GM18511 (cell line): Measurements from ENCODE around the gene ACKR3.

Experiments used
- ATAC-seq: cut with Tn5 transposase; IDR thresholded peaks from one replicate; pipeline ENCODE4 v1.9.1; 2021; ENCODE audit warnings: mild to moderate bottlenecking, moderate library complexity; ENCODE audit not compliant: unreplicated experiment

ACKR3 gene

DNA sequence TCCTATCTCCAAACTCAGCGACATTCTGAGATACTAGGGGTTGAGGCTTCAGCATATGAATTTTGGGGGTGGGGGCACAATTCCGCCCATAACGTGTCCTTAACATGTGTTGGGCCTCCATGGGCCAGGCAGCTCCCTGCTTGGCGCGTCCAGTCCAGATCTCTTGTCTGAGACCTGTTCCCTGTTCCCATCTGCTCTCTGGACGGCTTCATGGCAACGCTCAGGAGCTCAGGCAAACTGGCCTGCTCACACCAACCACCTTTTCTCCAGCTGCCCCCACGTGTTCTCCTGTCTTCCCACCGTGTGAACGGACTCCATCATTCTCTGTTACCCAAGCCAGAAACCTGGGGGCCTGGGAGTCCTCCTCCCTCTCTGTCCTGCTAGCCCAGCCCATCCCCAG lies 36.4 kb downstream of the ACKR3 start:
- no peak for ATAC-seq

DNA sequence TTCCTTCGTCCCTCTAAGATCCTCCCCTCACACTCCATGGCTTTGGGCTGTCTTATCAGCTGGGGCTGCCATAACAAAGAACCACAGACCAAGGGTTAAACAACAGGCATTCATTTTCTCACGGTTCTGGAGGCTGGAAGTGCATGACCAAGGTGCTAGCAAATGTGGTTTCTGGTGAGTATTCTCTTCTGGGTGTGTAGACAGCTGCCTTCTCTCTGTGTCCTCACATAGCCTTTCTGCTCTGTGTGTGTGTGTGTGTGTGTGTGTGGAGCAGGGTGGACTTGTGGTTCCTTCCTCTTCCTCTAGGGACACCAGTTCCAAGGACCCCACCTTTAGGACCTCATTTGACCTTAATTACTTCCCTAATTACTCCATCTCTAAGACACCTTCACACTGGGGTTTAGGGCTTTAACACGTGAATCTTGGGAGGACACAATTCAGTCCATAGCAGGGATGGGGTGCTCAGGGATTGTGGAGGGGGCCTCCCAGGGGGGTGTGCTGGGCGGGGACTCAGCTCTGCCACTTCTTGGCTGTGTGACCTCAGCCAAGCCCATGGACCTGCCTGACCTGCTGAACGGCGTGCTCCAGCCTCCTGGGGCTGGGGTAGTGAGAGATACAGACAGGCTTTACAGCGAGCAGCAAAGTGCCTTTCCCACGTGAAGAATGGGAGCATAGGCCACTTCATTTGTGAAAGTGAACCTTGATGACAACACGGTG lies 38.0 kb downstream of the ACKR3 start:
- no peak for ATAC-seq

DNA sequence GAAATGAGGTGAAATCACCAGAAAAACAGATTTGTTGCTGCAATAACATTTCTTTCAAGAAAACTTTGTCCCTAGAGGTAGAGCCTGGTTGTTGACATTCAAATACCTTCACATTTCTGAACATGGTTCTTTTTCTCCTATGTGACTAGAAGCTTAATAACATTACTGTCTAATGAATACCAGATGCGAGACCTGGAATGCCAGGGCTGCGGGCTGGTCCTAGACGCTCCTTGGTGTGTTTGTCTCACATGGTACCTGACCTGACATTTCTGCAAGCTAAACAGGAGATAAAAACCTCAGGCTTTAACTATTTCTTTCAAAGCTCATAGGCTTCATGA lies 38.5 kb downstream of the ACKR3 start:
- no peak for ATAC-seq

DNA sequence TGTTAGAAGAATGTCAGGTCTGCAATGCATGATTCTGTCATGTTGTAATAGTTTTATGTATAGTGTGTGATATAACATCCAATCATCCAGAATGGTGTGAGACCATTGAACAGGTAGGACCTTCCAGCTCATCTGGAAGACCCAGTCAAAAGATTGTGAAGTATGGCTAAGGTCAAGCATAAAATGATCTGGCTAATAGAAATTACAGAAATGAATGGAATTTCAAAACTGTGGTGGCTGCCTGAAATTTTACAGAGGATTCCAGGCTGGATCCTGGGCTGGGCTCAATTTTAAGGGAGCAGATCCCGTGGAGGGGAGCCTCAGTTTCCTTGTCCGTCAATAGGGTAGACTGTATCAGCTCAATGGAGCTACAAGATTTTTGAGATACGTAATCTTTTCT lies 39.1 kb downstream of the ACKR3 start:
- ATAC-seq: no peak

DNA sequence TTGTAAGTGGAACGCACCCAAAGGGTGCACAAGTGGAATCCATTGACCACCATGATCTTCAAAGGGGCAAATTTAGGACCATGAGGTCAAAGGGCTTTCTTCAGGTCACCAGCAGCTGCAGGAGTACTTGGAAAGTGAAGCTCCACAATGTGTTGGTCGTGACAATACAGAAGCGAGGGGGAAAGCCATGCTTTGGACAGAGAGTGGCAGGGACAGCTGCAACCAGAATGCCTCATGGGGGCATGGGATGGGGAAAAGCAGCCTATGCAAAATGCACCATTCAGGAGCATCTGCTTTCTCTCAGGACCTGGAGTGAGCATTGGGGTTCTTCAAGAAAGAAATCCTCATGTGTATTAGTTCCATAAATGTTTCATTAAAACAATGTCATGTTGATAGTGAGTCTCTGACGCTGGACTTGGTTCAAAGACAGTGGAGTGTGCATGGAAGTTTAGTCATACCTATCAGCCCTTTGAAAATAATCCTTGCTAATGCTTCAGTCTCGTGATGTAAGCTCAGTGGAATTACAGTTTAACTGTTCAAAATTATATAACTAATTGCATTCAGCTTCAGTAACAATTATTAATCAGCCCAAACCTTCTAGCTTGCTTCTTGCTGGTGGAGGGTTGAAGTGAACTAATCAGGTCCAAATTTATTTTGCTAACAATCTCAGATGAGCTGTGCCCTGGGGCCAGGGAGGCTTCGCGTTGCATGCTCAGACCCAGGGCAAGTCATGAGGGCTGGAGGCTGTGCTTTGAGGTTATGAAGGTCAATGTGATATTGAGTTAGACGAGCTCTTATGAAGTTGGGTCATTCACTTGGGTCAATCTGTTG lies 41.6 kb downstream of the ACKR3 start:
- ATAC-seq: no peak

DNA sequence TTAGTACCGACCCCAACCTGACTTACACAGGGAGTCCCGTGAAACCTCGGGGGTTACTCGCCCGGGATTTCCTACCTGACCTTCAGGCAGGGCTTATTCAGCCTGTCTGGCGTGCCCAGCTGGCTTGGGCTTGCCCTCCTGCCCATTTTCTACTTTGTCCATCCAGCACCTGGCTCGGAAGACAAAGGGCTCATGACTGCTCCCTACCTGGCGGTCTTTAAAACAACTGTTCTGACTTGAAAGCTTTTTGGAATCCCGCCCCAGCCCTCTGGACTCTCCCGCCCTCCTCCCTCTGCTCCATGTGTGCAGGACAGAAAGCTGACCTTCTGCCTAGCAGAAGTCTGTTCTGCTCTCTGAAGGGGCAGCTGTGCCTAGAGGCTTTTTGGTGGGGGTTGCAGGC lies 43.1 kb downstream of the ACKR3 start:
- ATAC-seq: no peak

DNA sequence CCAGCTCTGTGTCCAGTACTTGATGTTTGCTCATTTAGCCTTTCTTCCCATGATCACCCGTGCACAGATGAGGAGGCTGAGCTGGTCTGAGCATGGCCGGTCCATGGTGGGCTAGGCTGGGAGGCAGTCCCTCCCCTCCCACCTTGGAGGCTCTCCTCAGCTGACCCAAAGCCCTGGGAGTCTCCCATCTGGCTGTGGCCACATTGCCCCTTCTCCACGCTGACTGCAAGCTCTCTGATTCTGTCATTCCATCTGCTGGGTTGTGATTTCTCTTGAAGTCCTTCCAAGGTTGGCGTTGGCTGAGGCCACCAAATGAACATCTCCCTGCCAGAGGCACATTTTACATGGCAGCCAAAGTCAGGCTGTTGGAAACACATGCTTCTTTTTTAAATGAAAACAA lies 44.0 kb downstream of the ACKR3 start:
- ATAC-seq: no peak

DNA sequence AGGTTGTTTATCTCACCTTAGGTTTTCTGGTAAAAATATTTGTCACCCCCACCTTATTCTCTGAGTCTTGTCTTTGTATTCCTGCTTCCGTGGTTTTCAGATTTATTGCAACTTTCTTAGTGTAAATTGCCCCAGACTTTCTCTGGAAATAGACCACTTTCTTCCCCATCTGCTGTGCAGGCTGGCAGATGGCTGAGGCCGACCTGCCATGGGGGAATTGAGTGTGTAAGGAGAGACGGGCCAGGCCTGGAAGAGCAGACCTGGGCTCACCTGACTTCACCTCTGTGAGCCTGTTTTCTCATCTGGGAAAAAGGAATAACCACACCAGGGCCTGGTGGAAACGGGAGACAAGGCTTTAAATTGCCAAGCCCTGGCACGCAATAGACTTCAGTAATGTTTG lies 44.9 kb downstream of the ACKR3 start:
- no peak for ATAC-seq

DNA sequence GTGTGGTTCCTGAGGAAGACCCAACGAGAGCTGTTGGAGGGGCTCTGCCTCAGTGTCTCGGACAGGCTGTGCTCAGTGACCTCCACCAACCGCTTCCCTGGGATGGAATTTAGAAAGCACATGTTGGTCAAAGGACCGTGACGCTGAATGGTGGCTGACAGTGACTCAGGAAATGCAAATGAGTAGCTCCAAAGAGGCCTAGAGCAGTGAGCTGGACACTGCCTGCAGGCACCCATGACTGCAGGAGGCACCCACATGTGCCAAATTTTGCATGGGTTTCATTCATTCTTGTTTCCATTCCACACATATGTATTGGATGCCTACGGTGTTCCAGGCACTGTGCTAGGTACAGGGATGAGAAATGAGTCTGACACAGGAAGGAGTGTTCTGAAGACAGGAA lies 46.4 kb downstream of the ACKR3 start:
- ATAC-seq: no peak

DNA sequence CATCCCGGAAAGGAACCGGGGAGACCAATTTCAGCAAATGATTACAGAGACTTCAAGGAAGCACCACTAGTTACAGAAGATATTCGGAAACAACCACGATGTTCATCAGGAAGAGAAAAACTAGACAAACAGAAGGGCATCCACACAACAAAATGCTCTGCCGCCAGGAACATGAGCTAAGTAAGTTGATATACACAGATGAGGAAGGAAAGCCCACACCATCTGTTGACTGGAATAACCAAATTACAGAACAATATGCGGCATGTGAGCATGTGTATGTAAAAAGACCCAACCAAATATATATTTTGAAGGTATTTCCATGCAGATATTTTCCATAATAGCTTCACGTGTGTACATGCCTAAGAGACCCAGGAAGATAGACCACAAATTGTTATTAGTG lies 47.0 kb downstream of the ACKR3 start:
- no peak for ATAC-seq

DNA sequence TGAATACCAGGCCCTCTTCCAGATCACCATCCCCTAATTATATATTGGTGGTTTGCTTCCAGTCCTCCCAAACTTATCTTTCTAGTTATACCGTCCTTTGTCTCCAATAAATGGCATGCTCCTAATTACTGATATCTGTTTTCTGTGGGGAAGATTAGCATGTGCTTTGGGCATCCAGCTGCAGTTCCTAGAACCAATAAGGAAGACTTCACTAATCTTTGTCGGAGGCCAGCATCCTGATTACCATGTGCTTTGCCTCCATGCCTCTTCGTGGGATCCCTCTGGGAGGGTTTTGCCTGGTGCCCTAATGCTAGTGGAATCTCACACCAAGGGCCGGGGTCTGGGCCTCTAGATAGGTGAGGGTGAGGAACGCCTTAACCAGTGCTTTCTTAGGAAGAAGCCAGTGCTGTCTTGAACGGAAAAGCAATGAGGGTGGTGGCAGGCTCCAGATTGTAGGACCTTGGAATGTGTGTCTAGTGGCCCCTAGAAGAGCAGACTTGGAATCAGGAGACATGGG lies 47.7 kb downstream of the ACKR3 start:
- ATAC-seq: no peak

DNA sequence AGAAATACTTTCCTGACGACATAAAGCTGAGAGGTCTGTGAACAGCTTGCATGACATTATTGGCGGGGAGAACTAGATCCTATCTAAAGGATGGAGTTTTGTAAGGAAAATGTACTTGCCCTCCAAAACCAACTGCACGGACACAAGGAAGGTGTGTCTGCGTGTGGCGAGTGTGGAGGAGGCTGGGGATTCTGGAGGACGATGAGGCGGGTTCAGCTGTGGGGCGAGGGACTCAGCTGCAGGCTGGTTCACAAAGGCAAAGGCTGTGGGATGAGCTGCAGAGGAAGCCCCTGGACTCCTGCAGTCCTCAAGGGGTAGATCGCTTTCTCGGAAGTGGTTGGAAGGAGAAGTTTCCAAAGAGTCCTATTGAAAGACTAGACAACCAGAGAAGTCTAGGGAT lies 48.2 kb downstream of the ACKR3 start:
- no peak for ATAC-seq

DNA sequence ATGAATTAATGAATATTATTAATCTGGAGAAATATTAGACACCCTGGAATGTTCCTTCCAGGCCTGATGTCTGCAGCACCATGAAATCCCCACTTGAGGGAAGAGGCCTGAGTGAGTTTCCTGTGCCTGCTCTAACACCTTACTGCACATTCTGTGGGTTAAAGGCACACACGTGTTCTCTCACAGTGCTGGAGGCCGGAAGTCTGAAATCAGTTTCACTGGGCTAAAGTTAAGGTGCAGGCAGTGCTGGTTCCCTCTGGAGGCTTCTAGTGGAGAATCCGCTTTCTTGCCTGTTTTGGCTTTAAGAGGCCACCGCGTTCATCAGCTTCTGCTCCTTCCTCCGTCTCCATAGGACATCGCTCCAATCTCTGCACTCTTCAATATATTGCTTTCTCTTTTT lies 48.7 kb downstream of the ACKR3 start:
- no peak for ATAC-seq

DNA sequence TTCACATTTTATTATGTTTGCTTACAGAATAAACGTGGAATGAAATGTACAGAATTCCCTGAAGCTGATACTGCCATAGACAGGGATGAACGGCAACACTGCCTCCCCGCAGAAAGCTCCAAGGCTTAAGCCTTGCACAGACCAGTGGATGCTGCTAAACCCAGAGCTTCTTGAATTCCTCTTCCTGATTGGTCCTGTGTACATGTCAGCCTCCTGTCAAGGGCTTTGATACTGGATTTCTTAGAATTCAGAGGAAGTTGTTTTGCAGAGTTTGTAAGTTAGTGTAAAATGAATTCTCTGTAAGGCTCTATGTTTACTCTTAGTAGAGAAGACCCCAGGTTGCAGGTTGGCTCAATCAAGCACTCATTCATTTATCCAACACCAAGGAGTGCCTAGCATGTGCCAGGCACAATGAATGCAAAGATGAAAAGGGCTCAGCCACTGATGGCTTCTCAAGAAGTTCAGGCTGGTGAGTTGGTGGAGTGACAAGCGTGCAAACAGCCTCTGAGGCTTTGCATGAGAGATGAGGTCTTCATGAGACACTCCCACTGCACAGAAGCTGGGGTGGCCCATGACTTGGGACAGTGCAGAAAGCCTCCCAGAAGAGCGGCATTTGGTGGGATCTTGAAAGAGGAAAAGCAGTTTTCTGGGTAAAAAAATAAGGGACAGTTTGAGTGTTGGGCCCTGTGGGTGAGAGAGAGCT lies 50.4 kb downstream of the ACKR3 start:
- no peak for ATAC-seq

DNA sequence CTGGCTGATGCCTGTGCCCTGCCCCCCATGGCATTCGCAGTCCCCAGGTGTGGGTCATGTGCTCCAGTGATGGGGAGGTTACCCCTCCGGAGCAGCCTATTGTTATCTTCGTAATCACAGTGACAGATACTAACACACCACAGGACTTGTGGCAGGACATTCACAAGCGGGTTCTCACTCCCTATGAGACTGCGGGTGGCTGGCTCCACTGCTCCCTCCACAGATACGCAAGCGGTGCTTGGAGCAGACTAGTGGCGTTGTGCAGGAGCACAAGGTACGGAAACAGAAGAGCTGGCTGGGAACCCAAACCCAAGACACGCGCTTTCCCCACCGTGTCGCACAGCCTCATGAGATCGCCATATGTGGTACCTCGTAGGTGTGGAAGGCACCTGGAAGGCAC lies 52.2 kb downstream of the ACKR3 start:
- no peak for ATAC-seq

DNA sequence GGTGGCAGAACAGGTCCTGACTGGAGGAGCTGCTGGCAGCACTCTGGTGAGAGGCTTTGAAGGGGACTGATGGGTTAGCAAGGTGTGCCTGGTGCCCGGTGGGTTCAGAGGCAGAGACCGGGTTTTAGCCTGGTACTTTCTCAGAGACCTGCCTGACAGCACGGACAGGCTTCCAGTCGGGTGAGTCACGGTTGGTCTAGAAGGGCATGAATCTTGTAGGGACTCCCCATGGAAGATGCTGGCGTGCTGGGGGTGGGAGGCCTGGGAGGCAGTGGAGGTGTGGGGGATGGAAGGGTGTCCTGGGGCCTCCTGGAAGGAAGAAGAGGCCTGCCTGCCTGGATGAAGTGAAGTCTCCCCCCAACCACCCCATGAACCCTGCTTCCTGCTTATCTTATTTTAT lies 52.6 kb downstream of the ACKR3 start:
- ATAC-seq: no peak

DNA sequence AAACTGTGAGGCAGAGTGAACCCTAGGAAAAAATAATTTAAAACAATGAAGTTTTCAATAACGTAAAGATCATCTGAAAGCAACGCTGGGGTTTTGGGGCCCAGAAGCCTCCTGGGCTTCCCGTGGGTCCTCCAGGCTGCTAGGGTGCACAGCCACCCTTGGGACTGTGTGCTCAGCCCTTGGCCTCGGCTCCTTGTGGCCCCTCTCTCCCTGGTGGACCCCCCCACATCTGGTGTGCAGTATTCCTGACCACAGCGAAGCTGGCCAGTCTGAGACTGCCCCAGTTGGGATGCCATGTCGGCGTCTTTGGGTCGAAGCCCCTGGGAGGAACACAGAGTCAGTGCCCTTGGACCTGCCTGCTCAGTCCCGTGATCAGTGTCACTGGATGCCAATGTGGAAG lies 53.0 kb downstream of the ACKR3 start:
- no peak for ATAC-seq

DNA sequence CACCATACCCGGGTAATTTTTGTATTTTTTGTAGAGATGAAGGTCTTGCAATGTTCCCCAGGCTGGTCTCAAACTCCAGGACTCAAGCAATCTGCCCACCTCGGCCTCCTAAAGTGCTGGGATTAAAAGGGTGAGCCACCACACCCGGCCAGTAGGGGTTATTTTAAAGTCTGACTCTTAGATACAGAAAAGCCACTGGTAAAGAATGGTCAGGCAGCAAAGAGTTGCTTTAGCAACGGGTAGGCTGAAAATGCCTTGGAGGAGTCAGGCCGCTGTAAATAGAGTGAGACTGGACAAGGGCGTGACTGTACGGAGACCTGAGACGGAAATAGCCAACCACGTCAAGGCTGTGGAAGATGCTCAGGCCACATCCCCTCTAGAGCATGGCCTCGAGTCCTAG lies 54.2 kb downstream of the ACKR3 start:
- no peak for ATAC-seq

DNA sequence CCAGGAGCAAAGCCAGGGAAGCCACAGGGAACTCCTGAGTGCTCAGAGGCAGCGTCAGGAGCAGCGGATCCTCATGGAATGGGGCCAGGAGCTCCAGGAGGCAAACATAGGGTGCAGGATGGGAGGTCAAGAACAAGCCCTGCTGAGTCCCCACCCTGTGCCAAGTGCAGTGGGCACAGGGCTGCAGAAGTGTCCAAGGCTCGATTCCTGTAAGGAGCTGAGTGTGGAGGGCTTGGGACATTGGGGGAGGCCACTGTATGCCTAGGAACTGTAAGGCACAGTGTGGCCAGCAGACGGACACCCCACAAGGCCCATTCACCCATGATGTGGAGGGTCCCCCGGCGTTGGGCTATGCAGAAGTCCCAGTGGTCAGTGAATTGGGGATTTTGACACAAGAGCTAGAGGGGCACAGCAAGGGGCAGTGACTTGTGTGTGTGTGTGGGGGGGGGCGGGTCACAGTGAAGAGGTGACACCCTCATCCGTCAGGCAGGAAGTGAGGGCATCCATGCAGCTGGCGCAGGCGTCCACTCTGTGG lies 55.6 kb downstream of the ACKR3 start:
- ATAC-seq: no peak

DNA sequence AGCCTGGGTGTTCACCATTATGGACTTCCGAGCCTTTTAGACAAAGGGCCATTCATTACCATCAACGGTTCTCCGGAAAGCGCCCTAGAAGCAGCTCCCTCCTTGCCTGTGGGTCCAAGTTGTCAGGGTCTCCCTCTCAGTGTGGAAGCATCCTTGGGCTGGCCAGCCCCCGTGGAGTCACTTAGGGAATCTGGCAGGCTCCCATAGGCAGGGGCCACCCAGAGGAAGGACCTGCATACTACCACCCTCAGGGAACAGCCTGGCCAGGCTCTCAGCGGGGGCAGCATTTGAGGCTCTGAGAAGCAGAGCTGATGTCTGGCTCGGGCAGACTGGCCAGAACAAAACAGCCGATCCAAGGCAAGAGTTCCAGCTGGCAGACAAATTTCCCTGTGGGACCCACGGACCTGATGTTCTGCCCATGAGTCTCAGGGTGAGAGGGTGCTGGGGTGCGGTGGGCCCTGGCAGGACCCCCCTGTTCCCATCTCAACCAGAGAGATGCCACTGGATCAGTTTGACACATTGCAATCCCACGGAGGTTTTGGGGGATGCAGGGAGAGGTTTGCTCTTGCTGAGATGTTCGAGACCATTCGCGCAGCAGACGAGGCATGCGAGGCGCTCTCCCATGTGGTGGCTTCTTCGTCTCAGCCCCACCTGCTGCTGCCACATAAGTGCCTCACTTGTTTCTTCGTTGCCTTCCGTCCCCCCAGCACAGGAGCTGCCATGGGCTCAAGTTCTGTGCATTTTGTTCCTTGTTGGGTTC lies 56.9 kb downstream of the ACKR3 start:
- no peak for ATAC-seq

DNA sequence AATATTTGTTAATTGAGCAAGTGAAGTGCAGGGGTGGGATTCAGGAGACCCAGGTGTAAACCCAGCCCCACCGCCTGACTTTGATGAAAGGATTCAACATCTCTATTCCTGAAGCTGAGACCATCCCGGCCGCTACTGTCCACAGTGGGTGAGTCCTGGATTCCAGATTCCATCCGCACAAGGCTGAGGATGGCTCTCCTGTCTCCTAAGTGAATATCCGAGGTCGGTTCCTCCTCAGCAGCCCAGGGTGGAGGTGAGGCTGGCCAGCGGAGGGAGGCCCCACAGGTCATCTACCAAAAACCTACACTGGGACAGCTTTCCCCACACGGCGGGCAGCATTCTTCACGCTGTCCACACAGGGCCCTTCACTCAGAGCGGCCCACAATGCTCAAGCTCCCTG lies 57.6 kb downstream of the ACKR3 start:
- ATAC-seq: no peak
